SK-N-SH (cell line): Measurements from ENCODE around the gene TBC1D13.

Experiments
- CHD2 ChIP-seq: fragments of 150-350 bp; IDR thresholded peaks from 2 replicates; pipeline ENCODE4 v1.6.1; 2018; ENCODE audit warnings: low read length; ENCODE audit not compliant: partially characterized antibody
- EP300 ChIP-seq, 2 experiments: IDR thresholded peaks; 2 replicates each; pipeline versions ENCODE4 v1.4.0 to v1.6.1; 2012; ENCODE audit warnings: borderline replicate concordance in 1 of 2, low read depth in 1 of 2, low read length in 1 of 2
- JUND ChIP-seq: IDR thresholded peaks from 2 replicates; pipeline ENCODE4 v1.4.0; 2012
- MXI1 ChIP-seq: IDR thresholded peaks from 2 replicates; pipeline ENCODE4 v1.6.1; 2012; ENCODE audit warnings: mild to moderate bottlenecking, low read depth, low read length, improper control_type of control experiment
- NFIC ChIP-seq: IDR thresholded peaks from 2 replicates; pipeline ENCODE4 v1.4.0; 2012; ENCODE audit warnings: borderline replicate concordance
- PBX3 ChIP-seq: IDR thresholded peaks from 2 replicates; pipeline ENCODE4; 2012
- POLR2AphosphoS5 ChIP-seq: IDR thresholded peaks from 2 replicates; pipeline ENCODE4 v1.6.1; 2012; ENCODE audit warnings: low read depth, low read length
- RAD21 ChIP-seq: IDR thresholded peaks from 2 replicates; pipeline ENCODE4 v1.6.1; 2012; ENCODE audit warnings: mild to moderate bottlenecking, low read length
- RFX5 ChIP-seq: IDR thresholded peaks from 2 replicates; pipeline ENCODE4 v1.6.1; 2012; ENCODE audit warnings: mild to moderate bottlenecking, improper control_type of control experiment, low read length
- SMC3 ChIP-seq: IDR thresholded peaks from 2 replicates; pipeline ENCODE4 v1.6.1; 2012; ENCODE audit warnings: low read depth, low read length, improper control_type of control experiment
- USF2 ChIP-seq: fragments of 150-350 bp; IDR thresholded peaks from 2 replicates; pipeline ENCODE4 v1.6.1; 2017; ENCODE audit warnings: antibody characterized with exemption, low read length, low read depth, borderline replicate concordance
- TF ChIP-seq, protein P1 (sequence below): fragments of 200-600 bp; sonication (generic); IDR thresholded peaks from 2 replicates; pipeline ENCODE4 v1.6.1; 2017; ENCODE audit warnings: antibody characterized with exemption, mild to moderate bottlenecking, moderate library complexity
- TF ChIP-seq, protein P2 (sequence below): IDR thresholded peaks from 2 replicates; pipeline ENCODE4 v1.4.0; 2012; ENCODE audit warnings: low read depth, borderline replicate concordance

GRCh38 chr9:128753627-128754026, 33.4 kb upstream of the TBC1D13 start:
- TF ChIP-seq NFIC (no peak), POLR2AphosphoS5 (no peak), MXI1 (no peak), EP300 (IDR thresholded peaks at IDR 0.05; ENCODE audit: borderline replicate concordance in 1 of 2, low read depth in 1 of 2, low read length in 1 of 2) (no peak), RFX5 (no peak), JUND (no peak), RAD21 (no peak), PBX3 (no peak), SMC3 (no peak), CHD2 (no peak), USF2 (no peak)
- TF ChIP-seq, protein P1, sequence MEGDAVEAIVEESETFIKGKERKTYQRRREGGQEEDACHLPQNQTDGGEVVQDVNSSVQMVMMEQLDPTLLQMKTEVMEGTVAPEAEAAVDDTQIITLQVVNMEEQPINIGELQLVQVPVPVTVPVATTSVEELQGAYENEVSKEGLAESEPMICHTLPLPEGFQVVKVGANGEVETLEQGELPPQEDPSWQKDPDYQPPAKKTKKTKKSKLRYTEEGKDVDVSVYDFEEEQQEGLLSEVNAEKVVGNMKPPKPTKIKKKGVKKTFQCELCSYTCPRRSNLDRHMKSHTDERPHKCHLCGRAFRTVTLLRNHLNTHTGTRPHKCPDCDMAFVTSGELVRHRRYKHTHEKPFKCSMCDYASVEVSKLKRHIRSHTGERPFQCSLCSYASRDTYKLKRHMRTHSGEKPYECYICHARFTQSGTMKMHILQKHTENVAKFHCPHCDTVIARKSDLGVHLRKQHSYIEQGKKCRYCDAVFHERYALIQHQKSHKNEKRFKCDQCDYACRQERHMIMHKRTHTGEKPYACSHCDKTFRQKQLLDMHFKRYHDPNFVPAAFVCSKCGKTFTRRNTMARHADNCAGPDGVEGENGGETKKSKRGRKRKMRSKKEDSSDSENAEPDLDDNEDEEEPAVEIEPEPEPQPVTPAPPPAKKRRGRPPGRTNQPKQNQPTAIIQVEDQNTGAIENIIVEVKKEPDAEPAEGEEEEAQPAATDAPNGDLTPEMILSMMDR, result no peak
- TF ChIP-seq, protein P2, sequence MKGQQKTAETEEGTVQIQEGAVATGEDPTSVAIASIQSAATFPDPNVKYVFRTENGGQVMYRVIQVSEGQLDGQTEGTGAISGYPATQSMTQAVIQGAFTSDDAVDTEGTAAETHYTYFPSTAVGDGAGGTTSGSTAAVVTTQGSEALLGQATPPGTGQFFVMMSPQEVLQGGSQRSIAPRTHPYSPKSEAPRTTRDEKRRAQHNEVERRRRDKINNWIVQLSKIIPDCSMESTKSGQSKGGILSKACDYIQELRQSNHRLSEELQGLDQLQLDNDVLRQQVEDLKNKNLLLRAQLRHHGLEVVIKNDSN, result no peak
